Measurements from ENCODE around the gene PPT1. TPM values are rescaled to one million over a fixed set of nuclear protein-coding genes. Genes with fewer than 3 reads are reported as not detected.

Gene PPT1
- polyA plus RNA-seq, 6 donors from 2014 or later, result 110 to 213 (median 133) TPM

DNA sequence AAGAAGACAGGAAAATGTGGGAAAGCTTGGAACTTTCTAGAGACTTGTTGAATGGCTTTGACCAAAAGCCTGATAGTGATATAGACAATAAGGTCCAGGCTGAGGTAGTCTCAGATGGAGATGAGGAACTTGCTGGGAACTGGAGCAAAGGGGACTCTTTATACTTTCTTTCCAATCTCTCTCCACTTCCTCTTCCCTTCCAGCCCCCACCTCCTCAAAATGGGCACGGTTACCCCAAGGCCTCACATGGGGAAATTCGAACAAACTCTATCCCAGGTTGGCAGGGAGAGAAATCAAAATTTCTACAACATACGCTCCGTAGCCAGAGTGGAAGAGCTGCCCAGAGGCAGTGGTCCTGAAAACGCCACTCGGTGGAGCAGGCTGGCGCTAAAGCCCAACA is 15.2 kb downstream of the PPT1 start:
- no peaks in the 10 kb centered on the region for H3K27me3 Mint-ChIP-seq
- H3K4me1 Mint-ChIP-seq, result peaks cover 7 to 22% (median 21%) of the 10 kb centered on the region in 3 donors
- H3K36me3 Mint-ChIP-seq, result peaks cover 0 to 11% of the 10 kb centered on the region in 2 donors
- H3K9me3 Mint-ChIP-seq, result no peaks in the 10 kb centered on the region
- DNase-seq (no peak), ATAC-seq (ENCODE audit: low read depth in 2 of 2) (no peak)
- H3K27ac Mint-ChIP-seq, result no peak overlapping the region
- H3K4me3 Mint-ChIP-seq, result no peak overlapping the region

GRCh38 chr1:40079774-40080400 is 17.2 kb downstream of the PPT1 start:
- ATAC-seq (ENCODE audit: low read depth in 2 of 2) (no peak), DNase-seq (no peak)
- Mint-ChIP-seq H3K36me3 (peaks cover 0 to 4% of the 10 kb centered on the region in 2 donors), H3K27ac (peak overlapping the region in 3 of 6 donors; percentile 49 to 90 (median 78)), H3K27me3 (no peaks in the 10 kb centered on the region), H3K4me3 (no peak overlapping the region), H3K9me3 (no peaks in the 10 kb centered on the region), H3K4me1 (peaks cover 7 to 28% (median 20%) of the 10 kb centered on the region in 3 donors)

- ATAC-seq (ENCODE audit: low read depth in 2 of 2) (peak; percentile 58 to 73), DNase-seq (peak; percentile 46)
- Mint-ChIP-seq H3K4me1 (peaks cover 14 to 30% (median 17%) of the 10 kb centered on the region in 3 donors), H3K4me3 (no peak overlapping the region), H3K27ac (peak overlapping the region in 2 of 6 donors; percentile 33 to 84), H3K9me3 (no peaks in the 10 kb centered on the region), H3K36me3 (no peaks in the 10 kb centered on the region), H3K27me3 (no peaks in the 10 kb centered on the region)
Measured at GRCh38 chr1:40078512-40079333, 18.3 kb downstream of the PPT1 start.

DNA sequence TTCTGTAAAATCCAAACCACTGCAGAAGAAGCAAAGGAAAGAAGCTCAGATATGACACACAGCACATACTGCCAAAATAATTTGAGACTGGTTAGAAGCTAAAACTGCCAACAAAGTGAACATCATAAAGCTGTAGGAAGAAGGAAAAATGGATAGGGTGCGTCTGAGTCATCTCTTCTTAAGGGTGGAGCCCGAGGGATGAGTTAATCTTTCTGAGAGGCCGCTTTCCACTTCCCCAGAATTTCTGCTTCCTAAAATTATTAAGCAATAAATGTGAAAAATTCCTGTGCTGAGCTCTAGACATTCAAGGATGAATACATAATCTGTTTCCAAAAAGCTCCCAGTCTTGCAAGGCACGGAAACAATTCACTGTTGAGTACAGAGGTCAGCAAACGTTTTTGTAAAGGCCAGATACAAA is 20.1 kb downstream of the PPT1 start:
- no peaks in the 10 kb centered on the region for H3K27me3 Mint-ChIP-seq
- no peak for ATAC-seq (ENCODE audit: low read depth in 2 of 2)
- DNase-seq, result no peak
- H3K27ac Mint-ChIP-seq, result peak overlapping the region in 2 of 6 donors; percentile 27 to 30
- no peaks in the 10 kb centered on the region for H3K9me3 Mint-ChIP-seq
- H3K4me1 Mint-ChIP-seq, result peaks cover 14 to 32% (median 20%) of the 10 kb centered on the region in 3 donors
- H3K4me3 Mint-ChIP-seq, result no peak overlapping the region
- peaks cover 0 to 17% of the 10 kb centered on the region in 2 donors for H3K36me3 Mint-ChIP-seq

GRCh38 chr1:40075266-40075665 is 21.8 kb downstream of the PPT1 start:
- H3K27me3 Mint-ChIP-seq, result no peaks in the 10 kb centered on the region
- ATAC-seq (ENCODE audit: low read depth in 2 of 2), result peak in 1 of 2 donors; percentile 35
- H3K9me3 Mint-ChIP-seq, result no peaks in the 10 kb centered on the region
- no peak for DNase-seq
- H3K36me3 Mint-ChIP-seq, result peaks cover 4 to 29% of the 10 kb centered on the region in 2 donors
- peak overlapping the region; percentile 4 to 79 (median 48) for H3K27ac Mint-ChIP-seq
- peaks cover 14 to 31% (median 17%) of the 10 kb centered on the region in 3 donors for H3K4me1 Mint-ChIP-seq
- H3K4me3 Mint-ChIP-seq, result peak overlapping the region in 3 of 8 donors; percentile 50 to 61 (median 55)

DNA sequence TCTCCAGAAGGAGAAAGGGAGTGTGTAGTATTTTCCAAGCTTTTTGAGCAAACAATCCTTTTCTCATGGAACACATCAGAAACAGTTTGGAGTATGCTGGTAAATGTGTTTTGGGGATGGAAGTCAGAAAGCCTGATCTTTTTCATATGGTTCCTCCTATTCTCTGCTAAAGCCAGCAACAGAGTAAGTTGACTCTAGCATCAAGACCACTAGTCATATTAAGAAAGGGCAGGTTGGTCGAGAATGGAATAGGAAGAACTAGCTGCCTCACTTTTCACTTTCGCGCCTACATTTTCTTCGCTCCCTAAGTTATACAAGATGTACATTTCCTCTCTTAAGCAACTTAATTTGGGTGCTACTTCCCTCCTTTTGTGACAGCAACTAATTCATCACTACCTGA is 24.0 kb downstream of the PPT1 start:
- H3K27me3 Mint-ChIP-seq, result no peaks in the 10 kb centered on the region
- no peak for ATAC-seq (ENCODE audit: low read depth in 2 of 2)
- H3K4me3 Mint-ChIP-seq, result no peak overlapping the region
- H3K9me3 Mint-ChIP-seq, result no peaks in the 10 kb centered on the region
- peak overlapping the region in 3 of 6 donors; percentile 27 to 39 (median 34) for H3K27ac Mint-ChIP-seq
- peaks cover 4 to 29% of the 10 kb centered on the region in 2 donors for H3K36me3 Mint-ChIP-seq
- DNase-seq, result no peak
- H3K4me1 Mint-ChIP-seq, result peaks cover 11 to 24% (median 14%) of the 10 kb centered on the region in 3 donors

GRCh38 chr1:40072142-40072541 is 24.9 kb downstream of the PPT1 start:
- H3K9me3 Mint-ChIP-seq, result no peaks in the 10 kb centered on the region
- DNase-seq (no peak), ATAC-seq (ENCODE audit: low read depth in 2 of 2) (no peak)
- peak overlapping the region in 3 of 6 donors; percentile 34 to 88 (median 42) for H3K27ac Mint-ChIP-seq
- no peak overlapping the region for H3K4me3 Mint-ChIP-seq
- peaks cover 10 to 37% of the 10 kb centered on the region in 2 donors for H3K36me3 Mint-ChIP-seq
- no peaks in the 10 kb centered on the region for H3K27me3 Mint-ChIP-seq
- peaks cover 16 to 27% (median 17%) of the 10 kb centered on the region in 3 donors for H3K4me1 Mint-ChIP-seq

GRCh38 chr1:40067851-40068250 is 29.2 kb downstream of the PPT1 start:
- H3K27me3 Mint-ChIP-seq, result no peaks in the 10 kb centered on the region
- ATAC-seq (ENCODE audit: low read depth in 2 of 2) (no peak), DNase-seq (no peak)
- peaks cover 34 to 59% of the 10 kb centered on the region in 2 donors for H3K36me3 Mint-ChIP-seq
- H3K9me3 Mint-ChIP-seq, result no peaks in the 10 kb centered on the region
- H3K4me3 Mint-ChIP-seq, result no peak overlapping the region
- H3K27ac Mint-ChIP-seq, result peak overlapping the region in 5 of 6 donors; percentile 19 to 95 (median 81)
- peaks cover 43 to 49% (median 48%) of the 10 kb centered on the region in 3 donors for H3K4me1 Mint-ChIP-seq

DNA sequence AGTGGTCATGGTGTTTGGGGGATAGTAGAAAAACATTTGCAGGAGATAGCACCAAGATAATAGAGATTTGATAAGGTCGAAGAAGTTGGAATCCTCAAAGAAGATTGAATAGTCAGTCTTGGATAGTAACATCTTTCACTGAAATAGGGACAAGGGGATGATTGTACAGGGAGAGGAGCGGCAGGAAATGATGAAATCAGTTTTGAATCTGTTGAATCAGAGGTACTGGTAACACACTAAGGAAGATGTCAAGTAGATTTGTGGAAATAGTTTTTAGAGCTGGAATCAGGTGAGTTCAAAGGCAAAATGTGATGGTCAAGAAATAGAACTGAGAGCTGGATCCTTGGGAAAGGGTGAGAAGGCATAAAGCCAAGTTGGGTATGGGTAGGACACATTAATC is 30.0 kb downstream of the PPT1 start:
- peaks cover 45 to 54% (median 47%) of the 10 kb centered on the region in 3 donors for H3K4me1 Mint-ChIP-seq
- H3K9me3 Mint-ChIP-seq, result no peaks in the 10 kb centered on the region
- DNase-seq, result no peak
- H3K4me3 Mint-ChIP-seq, result peak overlapping the region in 1 of 8 donors; percentile 6
- H3K27ac Mint-ChIP-seq, result peak overlapping the region in 5 of 6 donors; percentile 50 to 92 (median 78)
- no peaks in the 10 kb centered on the region for H3K27me3 Mint-ChIP-seq
- peaks cover 36 to 51% of the 10 kb centered on the region in 2 donors for H3K36me3 Mint-ChIP-seq
- no peak for ATAC-seq (ENCODE audit: low read depth in 2 of 2)

DNA sequence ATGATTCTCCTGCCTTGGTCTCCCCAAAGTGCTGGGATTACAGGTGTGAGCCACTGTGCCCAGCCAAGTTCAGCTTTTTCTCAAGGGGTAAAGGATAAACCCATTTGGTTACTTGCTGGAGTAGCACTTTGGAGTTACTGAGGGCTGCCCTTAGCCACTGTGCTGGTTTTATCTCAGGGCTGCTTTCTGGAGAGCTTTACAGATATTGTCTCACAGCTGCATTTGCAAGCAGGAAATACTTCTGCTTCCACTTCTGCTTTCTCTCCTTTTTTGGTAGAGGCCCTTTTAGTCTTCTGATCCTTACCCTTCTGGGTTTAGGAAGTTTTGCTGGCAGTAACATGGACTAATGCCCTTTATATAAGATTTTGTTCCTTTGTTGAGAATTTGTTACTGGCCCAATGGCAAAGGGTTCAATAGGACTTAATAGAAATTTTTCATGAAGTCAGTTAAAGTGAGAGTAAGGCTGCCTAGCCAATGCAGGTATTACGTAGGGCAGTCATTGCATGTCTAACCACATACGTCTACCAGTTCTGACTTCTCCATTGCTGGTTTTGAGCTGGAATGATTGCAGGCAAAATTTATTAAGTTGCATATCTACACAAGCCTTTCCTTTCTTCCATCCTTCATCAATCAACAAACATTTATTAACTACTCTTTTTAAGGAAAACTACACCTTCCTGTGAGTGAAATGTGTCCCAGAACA is 32.1 kb downstream of the PPT1 start:
- peaks cover 38 to 41% of the 10 kb centered on the region in 2 donors for H3K36me3 Mint-ChIP-seq
- H3K9me3 Mint-ChIP-seq, result no peaks in the 10 kb centered on the region
- peak overlapping the region; percentile 92 to 99 (median 96) for H3K27ac Mint-ChIP-seq
- ATAC-seq (ENCODE audit: low read depth in 2 of 2), result peak; percentile 95
- peaks cover 61 to 74% (median 65%) of the 10 kb centered on the region in 3 donors for H3K4me1 Mint-ChIP-seq
- no peaks in the 10 kb centered on the region for H3K27me3 Mint-ChIP-seq
- H3K4me3 Mint-ChIP-seq, result peak overlapping the region; percentile 71 to 93 (median 88)
- peak; percentile 75 for DNase-seq

- DNase-seq (no peak), ATAC-seq (ENCODE audit: low read depth in 2 of 2) (no peak)
- Mint-ChIP-seq H3K27ac (peak overlapping the region; percentile 18 to 90 (median 77)), H3K9me3 (no peaks in the 10 kb centered on the region), H3K4me3 (peak overlapping the region; percentile 44 to 91 (median 72)), H3K4me1 (peaks cover 76 to 95% (median 84%) of the 10 kb centered on the region in 3 donors), H3K36me3 (peaks cover 10 to 25% of the 10 kb centered on the region in 2 donors), H3K27me3 (no peaks in the 10 kb centered on the region)
Measured at GRCh38 chr1:40059960-40060750, 36.9 kb downstream of the PPT1 start.

- ATAC-seq (ENCODE audit: low read depth in 2 of 2) (peak; percentile 78), DNase-seq (peak; percentile 25)
- Mint-ChIP-seq H3K4me3 (peak overlapping the region; percentile 61 to 91 (median 80)), H3K9me3 (no peaks in the 10 kb centered on the region), H3K27me3 (no peaks in the 10 kb centered on the region), H3K36me3 (peaks cover 10 to 21% of the 10 kb centered on the region in 2 donors), H3K27ac (peak overlapping the region; percentile 36 to 90 (median 88)), H3K4me1 (peaks cover 76 to 95% (median 84%) of the 10 kb centered on the region in 3 donors)
Measured at GRCh38 chr1:40059338-40059959, 37.6 kb downstream of the PPT1 start.
